AG20443 (cell line): Measurements from ENCODE around the gene MPP1.
A peak's percentile ranks its signal among the peaks of the same experiment; 100 is the strongest.

Experiments used
- DNase-seq: peaks from one replicate; pipeline ENCODE4 v3.0.0; 2012; ENCODE audit warnings: low spot score, mixed read lengths

The MPP1 gene

DNA sequence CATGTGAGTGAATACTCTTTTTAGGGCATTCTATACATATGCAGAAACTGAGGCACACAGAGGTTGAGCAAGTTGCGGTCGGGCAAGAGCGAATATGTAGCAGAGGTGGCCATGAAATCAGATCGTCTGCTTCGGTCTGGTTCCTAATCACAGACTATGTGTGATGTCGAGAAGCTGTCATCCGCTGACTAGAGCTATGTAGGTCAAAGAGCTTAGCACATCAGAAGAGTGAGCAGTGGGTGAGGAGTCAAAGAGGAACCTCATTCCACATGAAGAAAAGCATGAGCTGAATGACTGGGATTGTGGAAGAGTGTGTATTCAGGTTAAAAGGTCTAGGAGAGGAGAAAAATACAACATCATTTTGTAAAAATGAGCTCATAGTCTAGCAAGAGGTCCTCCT is 73.4 kb downstream of the MPP1 start:
- DNase-seq = no peak

DNA sequence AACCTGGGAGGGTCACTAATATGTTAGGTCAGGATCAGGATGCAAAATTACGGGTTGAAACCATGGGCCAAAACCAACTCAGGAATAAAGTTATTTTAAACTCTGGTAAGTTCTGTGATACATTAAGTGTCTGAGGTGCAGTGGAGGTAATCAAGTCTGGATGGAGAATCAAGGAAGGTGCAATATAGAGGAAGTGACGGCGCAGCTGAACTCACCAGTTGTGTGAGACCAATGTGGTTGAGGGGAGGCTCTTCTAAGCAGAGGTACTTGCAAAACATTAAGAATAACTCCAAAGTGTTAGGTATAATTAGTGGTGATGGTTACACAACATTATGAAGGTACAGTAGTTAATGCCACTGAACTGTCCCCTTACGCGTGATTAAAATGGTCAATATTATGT is 74.1 kb downstream of the MPP1 start:
- DNase-seq = no peak

DNA sequence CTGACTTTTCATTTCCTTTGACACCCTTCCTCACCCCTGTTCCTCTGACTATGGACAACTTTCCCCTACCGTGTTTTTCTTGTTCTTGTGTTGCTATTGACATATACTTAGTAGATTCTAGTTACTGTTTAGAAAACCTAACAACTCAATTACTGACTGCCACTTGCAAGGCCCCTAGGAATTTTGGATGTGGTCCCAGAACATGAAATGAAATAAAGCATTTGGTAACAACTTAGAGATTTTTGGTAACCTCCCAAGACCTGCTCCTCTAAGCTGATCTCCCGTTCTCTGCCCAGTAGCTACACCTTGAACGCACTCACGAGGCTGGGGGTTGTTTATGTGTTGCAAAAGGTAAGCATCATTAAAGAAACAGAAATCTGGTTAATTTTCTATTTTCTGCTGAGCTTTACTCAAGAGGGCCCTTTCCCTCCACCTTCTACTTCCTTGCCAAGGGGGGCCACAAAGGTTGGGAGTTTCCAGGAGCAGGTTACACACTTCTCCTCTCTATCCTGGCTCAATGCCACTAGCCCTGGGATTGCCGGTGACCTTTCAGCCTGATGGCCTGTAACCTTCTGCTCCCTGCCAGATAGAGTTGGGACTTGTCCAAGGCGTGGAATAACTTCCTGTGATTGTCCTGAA is 74.9 kb downstream of the MPP1 start:
- DNase-seq = peak; percentile 35

DNA sequence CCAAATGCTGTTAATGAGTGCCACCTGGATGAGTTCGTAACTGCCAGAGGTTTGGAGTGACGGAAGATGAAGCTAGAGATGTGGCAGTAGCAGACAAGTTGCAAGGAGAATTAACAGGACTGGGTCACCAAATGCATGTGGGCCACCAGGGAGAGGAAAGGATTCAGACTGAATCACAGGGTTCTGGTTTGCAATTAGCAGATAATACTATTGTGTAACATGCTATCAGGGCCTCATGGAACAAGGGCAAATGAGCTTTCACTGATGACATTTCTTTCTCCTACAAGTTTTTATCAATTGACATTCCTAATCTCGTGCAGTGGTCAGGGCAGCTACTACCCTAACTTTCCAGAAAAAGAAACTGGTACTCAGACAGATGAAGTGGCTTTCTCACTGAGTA is 75.8 kb downstream of the MPP1 start:
- DNase-seq = no peak
